Lower lobe of right lung (tissue), 2 donors: Measurements from ENCODE around the gene PKP4. TPM values are rescaled to one million over a fixed set of nuclear protein-coding genes. Genes with fewer than 3 reads are reported as not detected.

Source experiments
- ATAC-seq, 2 donors: fragments of 200-7000 bp; cut with Tn5 transposase; one replicate each; pipeline ENCODE4 v1.9.1; 2020 to 2022; ENCODE audit warnings: mild to moderate bottlenecking in 2 of 2, moderate library complexity in 2 of 2
- DNase-seq: peaks from one replicate; pipeline ENCODE4 v3.0.0-alpha.2; 2020
- H3K27ac ChIP-seq: fragments of 200-600 bp; one replicate; pipeline ENCODE4 v1.8.0; 2022
- H3K27me3 ChIP-seq: fragments of 200-600 bp; one replicate; pipeline ENCODE4 v1.8.0; 2022; ENCODE audit warnings: low read depth
- H3K36me3 ChIP-seq: fragments of 200-600 bp; one replicate; pipeline ENCODE4 v1.8.0; 2022; ENCODE audit warnings: mild to moderate bottlenecking
- H3K4me1 ChIP-seq: fragments of 200-600 bp; one replicate; pipeline ENCODE4 v1.8.0; 2022
- H3K4me3 ChIP-seq: fragments of 200-600 bp; one replicate; pipeline ENCODE4 v1.8.0; 2022; ENCODE audit warnings: mild to moderate bottlenecking
- H3K9me3 ChIP-seq: fragments of 200-600 bp; one replicate; pipeline ENCODE4 v1.8.0; 2022
- intact Hi-C: fragments of 100-400 bp; cut with DNase I; formaldehyde crosslinking; loops from one replicate; pipeline ENCODE4 v1.11.0; 2022
- long read RNA-seq: library from polyadenylated mRNA; unstranded; transcript quantifications from one replicate; pipeline ENCODE4 v2.0.0, GENCODE V29; 2021
- total RNA-seq: library from RNA; stranded (reverse); fragmentation: NEBNext Ultra II Directional; extraction: Animal tissue kit (Norgen Biotek cat#: 25700); gene quantifications from one replicate; pipeline ENCODE4 v1.2.1, GENCODE V29; 2021
- TF ChIP-seq, protein P1 (sequence below): fragments of 200-600 bp; IDR thresholded peaks from one replicate; pipeline ENCODE4 v1.8.0; 2022; ENCODE audit warnings: antibody characterized with exemption, mild to moderate bottlenecking
- donor health status: DM: no; HTN: yes; CAD: no; lungs with severe emphysema.

Gene PKP4, protein sequence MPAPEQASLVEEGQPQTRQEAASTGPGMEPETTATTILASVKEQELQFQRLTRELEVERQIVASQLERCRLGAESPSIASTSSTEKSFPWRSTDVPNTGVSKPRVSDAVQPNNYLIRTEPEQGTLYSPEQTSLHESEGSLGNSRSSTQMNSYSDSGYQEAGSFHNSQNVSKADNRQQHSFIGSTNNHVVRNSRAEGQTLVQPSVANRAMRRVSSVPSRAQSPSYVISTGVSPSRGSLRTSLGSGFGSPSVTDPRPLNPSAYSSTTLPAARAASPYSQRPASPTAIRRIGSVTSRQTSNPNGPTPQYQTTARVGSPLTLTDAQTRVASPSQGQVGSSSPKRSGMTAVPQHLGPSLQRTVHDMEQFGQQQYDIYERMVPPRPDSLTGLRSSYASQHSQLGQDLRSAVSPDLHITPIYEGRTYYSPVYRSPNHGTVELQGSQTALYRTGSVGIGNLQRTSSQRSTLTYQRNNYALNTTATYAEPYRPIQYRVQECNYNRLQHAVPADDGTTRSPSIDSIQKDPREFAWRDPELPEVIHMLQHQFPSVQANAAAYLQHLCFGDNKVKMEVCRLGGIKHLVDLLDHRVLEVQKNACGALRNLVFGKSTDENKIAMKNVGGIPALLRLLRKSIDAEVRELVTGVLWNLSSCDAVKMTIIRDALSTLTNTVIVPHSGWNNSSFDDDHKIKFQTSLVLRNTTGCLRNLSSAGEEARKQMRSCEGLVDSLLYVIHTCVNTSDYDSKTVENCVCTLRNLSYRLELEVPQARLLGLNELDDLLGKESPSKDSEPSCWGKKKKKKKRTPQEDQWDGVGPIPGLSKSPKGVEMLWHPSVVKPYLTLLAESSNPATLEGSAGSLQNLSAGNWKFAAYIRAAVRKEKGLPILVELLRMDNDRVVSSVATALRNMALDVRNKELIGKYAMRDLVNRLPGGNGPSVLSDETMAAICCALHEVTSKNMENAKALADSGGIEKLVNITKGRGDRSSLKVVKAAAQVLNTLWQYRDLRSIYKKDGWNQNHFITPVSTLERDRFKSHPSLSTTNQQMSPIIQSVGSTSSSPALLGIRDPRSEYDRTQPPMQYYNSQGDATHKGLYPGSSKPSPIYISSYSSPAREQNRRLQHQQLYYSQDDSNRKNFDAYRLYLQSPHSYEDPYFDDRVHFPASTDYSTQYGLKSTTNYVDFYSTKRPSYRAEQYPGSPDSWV
- total RNA-seq, result 57.0 TPM
- long read RNA-seq, partial matches to known transcripts, result 24 of 41 reads
- long read RNA-seq, other reads (novel, unspliced or antisense), result 17 of 41 reads

DNA sequence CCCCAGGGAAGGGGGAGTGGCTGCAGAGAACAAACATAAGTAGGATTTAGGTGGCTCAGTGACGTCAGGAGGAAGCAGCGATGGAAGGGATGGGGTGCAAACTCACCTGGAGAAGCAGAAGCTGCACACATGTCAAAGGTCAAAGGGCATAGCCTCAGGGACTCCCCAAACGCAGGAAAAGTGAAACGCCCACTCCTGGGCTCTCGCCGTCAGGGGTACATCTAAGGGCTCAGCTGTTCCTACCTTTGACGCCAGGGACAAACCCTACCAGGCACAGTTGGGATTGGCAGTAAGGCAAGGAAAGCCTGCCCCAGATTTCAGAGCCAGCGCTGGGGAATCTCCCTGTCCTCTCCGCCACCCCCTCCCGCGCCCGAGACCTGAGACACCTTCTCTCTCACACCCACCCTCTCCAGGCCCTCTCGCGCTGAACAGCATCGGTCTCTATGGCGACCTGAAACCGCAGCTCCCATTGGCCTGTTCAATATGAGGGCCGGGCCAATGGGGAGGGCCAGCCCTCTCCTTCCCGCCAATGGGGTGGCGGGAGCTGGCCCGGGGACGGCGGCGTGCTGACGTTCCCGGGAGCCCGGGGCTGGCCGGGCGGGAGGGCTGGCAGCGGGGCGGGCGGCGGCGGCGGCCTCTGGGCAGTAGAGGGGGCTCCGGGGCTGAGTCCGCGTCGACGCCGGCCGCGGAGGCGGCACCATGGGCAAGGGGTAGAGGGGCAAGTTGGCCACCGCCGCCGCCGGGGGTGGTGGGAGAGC is at the start of gene PKP4, which contains the start of gene CCDC148:
TSS of gene PKP4 (plus strand) at position 644 of the 758 bp plus-strand sequence. CDS start 76,233 bp downstream, outside the sequence.
TSS of gene CCDC148 (minus strand) at position 445 of the 758 bp plus-strand sequence. CDS start at position 131, 314 bp downstream.
- peaks cover 35% of the 10 kb centered on the region for H3K4me1 ChIP-seq
- intact Hi-C loops, result no loop called here
- H3K4me3 ChIP-seq, result peak within 1 kb of the TSS; percentile 87
- DNase-seq (peak; percentile 92), ATAC-seq (peak; percentile 94 to 96)
- no peaks in the 10 kb centered on the region for H3K36me3 ChIP-seq
- peak within 1 kb of the TSS; percentile 95 for H3K27ac ChIP-seq
- H3K27me3 ChIP-seq, result no peaks in the 10 kb centered on the region
- H3K9me3 ChIP-seq, result no peaks in the 10 kb centered on the region
- TF ChIP-seq, protein P1, sequence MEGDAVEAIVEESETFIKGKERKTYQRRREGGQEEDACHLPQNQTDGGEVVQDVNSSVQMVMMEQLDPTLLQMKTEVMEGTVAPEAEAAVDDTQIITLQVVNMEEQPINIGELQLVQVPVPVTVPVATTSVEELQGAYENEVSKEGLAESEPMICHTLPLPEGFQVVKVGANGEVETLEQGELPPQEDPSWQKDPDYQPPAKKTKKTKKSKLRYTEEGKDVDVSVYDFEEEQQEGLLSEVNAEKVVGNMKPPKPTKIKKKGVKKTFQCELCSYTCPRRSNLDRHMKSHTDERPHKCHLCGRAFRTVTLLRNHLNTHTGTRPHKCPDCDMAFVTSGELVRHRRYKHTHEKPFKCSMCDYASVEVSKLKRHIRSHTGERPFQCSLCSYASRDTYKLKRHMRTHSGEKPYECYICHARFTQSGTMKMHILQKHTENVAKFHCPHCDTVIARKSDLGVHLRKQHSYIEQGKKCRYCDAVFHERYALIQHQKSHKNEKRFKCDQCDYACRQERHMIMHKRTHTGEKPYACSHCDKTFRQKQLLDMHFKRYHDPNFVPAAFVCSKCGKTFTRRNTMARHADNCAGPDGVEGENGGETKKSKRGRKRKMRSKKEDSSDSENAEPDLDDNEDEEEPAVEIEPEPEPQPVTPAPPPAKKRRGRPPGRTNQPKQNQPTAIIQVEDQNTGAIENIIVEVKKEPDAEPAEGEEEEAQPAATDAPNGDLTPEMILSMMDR, result peak; percentile 4

DNA sequence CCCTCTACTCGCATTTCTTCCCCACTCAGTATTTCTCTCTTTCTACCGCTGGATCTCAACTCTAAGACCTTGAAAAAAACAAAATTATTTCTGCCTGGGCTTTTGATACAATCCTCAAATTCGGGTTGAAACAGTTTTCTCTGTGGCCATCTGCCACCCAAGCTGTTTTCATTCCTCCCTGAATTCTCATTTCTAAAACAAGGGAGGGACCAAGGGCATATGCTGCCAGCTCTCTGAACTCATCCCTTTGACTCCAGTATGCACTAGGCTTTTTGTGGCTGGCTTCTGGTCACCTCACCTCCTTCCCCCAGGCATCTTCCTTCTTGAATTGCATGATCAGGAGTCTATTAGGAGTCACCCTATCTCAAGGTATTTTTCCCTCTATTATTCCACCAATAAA is 49.7 kb upstream of the PKP4 start:
- peaks cover 20% of the 10 kb centered on the region for H3K9me3 ChIP-seq
- no peak overlapping the region for H3K27ac ChIP-seq
- TF ChIP-seq, protein P1, result no peak
- intact Hi-C loops, result no loop called here
- no peaks in the 10 kb centered on the region for H3K4me1 ChIP-seq
- ATAC-seq (no peak), DNase-seq (no peak)
- H3K36me3 ChIP-seq, result no peaks in the 10 kb centered on the region
- no peak overlapping the region for H3K4me3 ChIP-seq
- H3K27me3 ChIP-seq, result no peaks in the 10 kb centered on the region

DNA sequence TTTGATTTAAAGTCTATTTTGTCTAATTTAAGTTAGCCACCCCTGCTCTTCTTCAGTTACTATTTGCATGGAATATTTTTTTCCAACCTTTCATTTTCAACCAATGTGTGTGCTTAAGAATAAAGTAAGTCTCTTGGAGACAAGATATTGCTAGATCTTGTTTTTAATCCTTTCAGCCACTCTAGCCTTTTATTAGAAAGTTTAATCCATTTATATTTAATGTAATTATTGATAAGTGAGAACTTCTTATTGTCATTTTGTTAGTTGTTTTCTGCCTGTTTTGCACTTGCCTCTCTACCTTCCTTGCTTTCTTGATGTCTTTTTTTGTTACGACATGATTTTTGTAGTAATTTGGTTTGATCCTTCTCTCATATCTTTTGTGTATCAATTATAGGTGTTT is 46.6 kb upstream of the PKP4 start:
- DNase-seq, result no peak
- TF ChIP-seq, protein P1, result no peak
- H3K4me3 ChIP-seq, result no peak overlapping the region
- intact Hi-C loops, result no loop called here
- H3K9me3 ChIP-seq, result peaks cover 21% of the 10 kb centered on the region
- no peak for ATAC-seq
- no peaks in the 10 kb centered on the region for H3K4me1 ChIP-seq
- no peak overlapping the region for H3K27ac ChIP-seq
- no peaks in the 10 kb centered on the region for H3K36me3 ChIP-seq
- no peaks in the 10 kb centered on the region for H3K27me3 ChIP-seq

DNA sequence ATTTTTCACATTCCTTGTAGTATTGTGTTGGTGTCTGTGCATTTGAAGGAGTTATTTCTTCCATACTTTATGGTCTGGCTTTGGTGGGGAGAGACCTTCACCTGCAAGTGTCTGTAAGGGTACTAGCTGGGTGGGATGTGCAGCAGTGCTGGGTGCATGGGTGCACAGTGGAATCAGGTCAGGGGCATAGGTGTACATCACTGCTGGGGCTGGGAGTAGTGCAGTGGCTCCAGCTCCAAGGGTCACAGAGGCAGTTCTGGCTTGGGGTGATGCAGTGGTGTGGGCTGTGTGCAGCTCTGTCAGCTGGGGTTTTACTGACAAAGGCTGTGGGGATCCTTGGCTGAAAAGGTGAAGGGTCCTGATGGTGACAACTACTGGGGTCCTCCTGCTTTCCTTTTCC is 45.0 kb upstream of the PKP4 start:
- intact Hi-C loops, result no loop called here
- Histone ChIP-seq H3K27ac (no peak overlapping the region), H3K36me3 (no peaks in the 10 kb centered on the region), H3K9me3 (peaks cover 29% of the 10 kb centered on the region), H3K4me1 (no peaks in the 10 kb centered on the region), H3K27me3 (no peaks in the 10 kb centered on the region), H3K4me3 (no peak overlapping the region)
- TF ChIP-seq, protein P1, result no peak
- DNase-seq, result no peak
- no peak for ATAC-seq
